ENCODE results near the gene CACNA2D2.
"Not testable (repeated sequence)": the region's sequence is repeated elsewhere in the genome, so short reads cannot be mapped to it uniquely, and the experiment has no call there.

The CACNA2D2 gene

GRCh38 chr3:50530001-50530970 is 26.9 kb upstream of the CACNA2D2 start:
- DNase-seq (ENCODE audit: low read depth, low spot score): peak; percentile 50

DNA sequence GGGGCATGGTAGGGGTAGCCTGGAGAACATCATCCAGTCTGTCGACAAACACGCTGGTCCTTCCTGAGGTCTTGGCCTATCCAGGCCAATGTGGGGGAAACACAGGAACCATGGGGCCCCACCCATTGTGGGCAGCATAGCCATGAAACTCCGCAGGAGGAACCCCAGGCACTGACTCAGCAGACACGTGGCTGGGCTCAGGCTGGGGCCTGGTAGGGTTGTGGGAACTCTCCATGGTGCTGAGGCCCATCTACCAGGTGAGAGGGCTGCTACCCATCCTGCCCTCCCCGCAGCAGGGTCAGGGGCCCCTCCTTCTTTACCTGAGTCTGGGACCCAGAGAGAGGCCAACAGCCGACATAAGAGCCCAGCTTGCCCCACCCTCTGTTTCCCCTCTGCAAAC is 22.6 kb upstream of the CACNA2D2 start:
- peak; percentile 78 for DNase-seq (ENCODE audit: low read depth, low spot score)

- DNase-seq (ENCODE audit: low read depth, low spot score): no peak
Observed at GRCh38 chr3:50525191-50525910, 21.9 kb upstream of the CACNA2D2 start.

DNA sequence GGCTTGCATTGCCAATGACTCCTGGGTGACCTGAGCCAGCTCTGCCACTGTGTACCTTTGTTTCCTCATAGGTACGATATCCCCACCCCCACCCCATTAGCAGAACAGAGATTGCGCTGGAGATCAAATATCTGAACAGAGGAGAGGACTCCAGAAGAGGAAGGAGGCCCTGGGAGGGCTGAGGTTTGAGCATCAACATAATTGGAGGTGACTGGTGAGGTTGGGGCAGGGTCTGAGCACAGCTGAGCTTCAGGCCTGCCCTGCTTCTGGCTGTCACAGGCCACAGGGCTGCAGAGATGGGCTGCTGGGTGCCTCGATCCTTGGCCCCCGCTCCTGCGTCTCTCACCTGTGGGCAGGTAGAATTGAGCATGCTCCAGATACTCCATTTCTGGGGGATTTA is 21.3 kb upstream of the CACNA2D2 start:
- DNase-seq (ENCODE audit: low read depth, low spot score): no peak

GRCh38 chr3:50523279-50523811 is 19.9 kb upstream of the CACNA2D2 start:
- DNase-seq (ENCODE audit: low read depth, low spot score): peak; percentile 63

- DNase-seq (ENCODE audit: low read depth, low spot score): peak; percentile 57
Observed at GRCh38 chr3:50521572-50521971, 18.1 kb upstream of the CACNA2D2 start.

DNA sequence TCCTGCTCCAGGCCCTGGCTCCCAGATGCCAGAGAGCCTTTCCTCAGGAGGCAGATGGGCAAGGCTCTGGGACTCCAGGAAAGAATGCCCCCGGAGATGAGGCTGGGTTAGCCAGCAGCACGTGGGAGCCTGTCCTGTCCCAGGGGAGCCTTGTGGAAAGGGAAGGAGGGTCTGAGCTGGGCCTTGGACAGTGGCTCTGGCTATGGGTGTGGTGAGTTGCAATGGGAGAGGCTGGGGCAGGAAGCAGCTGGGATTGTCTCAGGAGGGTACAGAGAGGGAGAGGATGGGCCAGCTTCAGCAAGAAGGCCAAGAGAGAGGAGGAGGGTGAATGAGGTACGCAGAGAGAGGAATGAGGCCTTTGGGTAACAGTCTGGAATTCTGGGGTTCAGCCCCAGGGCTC is 17.4 kb upstream of the CACNA2D2 start:
- no peak for DNase-seq (ENCODE audit: low read depth, low spot score)

DNA sequence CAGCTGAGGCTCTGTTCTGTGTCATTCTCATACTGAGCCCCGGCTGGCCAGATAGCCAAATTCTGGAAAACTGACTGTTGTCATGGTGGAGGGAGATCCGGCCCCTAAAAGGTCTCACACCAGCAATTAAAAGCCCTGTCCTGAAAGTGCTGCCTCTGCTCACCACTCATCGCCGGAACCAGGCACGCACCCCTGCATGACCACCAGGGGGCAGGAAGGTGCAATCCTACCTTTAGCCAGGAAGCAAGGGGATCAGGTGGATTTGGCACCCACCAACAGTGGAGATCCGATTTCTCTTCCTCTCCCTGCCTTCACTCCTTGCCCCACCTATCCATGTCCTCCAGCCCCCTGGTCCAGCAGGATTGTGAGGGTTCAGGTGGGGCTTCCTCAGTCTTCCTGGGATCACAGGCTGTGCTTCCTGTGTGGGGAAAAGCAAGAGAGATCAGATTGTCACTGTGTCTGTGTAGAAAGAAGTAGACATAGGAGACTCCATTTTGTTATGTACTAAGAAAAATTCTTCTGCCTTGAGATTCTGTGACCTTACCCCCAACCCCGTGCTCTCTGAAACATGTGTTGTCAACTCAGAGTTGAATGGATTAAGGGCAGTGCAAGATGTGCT is 16.1 kb upstream of the CACNA2D2 start:
- peak; percentile 92 for DNase-seq (ENCODE audit: low read depth, low spot score)

- DNase-seq (ENCODE audit: low read depth, low spot score): no peak
Observed at GRCh38 chr3:50518436-50518835, 15.0 kb upstream of the CACNA2D2 start.

- DNase-seq (ENCODE audit: low read depth, low spot score): no peak
Observed at GRCh38 chr3:50517721-50518206, 14.3 kb upstream of the CACNA2D2 start.

DNA sequence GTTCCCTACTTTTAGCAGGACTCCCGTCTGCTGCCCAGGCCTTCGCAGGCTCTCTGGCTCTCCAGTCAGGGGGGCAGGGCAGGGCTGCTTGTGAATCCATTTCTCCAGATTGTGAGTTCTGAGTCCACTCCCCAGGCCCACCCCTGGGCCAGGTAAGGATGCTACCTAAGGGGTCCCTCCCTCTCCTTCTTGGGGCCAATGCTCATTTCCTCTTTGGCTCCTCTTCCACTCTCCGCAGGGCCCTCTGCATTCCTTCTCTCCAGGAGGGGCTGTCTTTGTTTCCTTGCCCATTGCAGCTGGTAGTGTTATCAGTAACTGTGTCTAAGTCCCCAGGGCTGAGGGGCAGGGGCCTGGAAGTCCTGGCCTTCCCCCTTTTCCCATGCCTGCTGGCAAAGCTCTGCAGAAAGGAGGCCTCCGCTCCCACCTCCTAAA is 13.0 kb upstream of the CACNA2D2 start:
- DNase-seq (ENCODE audit: low read depth, low spot score): peak; percentile 80

DNA sequence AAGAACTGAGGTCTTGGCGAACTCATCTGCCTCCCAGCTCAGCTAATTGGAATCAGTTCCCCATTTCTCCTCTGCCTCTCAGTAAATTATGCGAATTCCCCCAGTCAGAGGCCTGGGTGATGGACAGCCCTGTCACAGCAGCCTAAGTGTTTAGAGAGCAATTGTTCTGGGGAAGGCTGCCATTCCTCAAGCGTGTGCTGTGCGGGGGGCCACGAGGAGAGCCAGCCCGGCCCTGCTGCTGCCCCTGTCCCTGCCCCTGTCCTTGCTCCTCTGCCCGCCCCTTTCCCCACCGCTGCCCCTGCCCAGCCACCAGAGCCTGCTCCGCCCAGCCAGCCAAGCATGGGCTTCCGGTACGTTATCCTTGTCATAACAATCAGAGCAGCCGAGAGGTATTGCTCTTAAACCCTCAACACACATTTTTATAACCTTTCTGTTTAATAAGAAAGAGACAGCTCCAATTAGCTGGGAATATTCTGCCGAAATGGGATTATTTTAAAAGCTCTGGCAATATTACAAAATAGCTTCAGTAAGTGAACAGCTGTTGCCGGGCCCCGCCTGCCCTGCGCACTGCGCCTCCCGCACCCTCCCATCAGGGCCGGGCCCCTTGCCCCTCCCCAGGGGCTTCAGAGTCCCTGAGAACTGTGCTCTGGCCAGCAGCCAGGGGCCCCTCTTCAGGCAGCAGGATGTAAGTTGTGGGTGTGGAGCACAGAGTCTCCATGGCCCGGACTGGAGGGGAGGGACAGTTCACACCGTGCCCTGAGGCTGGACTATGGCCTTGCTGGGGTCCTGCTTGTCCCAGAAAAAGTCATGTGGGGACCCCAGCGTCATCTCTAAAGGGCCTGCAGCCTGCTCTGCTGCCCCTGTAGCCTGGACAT is 12.4 kb upstream of the CACNA2D2 start:
- peak; percentile 81 for DNase-seq (ENCODE audit: low read depth, low spot score)

DNA sequence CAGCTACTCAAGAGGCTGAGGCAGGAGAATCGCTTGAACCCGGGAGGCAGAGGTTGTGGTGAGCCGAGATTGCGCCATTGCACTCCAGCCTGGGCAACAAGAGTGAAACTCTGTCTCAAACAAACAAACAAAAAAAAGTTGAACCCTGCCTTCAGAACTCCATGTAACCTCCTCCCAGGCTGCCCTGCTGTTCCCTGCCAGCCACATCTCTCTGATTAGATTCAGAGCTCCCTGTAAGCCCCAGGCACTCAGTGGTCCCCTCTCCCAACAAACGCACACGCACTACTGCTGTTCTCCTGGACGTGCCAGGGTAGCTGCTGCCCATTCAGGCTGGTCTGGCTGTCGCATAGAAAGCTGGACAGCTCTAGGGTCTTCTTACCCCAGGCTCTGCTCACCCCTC is 9.5 kb upstream of the CACNA2D2 start:
- not testable (repeated sequence) for DNase-seq (ENCODE audit: low read depth, low spot score)

DNA sequence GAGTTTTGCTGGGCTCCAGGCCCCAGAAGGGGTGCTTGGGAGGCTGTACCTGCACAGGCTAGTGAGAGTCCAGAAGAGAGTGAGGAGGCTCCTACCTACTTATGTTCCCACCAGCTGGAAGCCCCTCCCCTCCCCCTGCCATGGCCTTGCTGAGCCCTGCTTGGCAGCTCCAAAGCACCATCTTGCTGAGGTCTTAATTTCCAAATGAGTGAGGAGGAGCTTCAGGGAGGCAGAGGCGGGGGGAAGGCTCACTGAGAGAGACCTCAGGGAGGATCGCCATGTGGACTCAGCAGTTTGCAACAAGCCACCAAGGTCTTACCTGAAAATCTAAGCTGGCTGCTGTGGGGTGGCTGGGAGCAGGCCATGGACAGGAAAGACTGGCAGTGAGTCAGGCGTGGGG is 8.7 kb upstream of the CACNA2D2 start:
- no peak for DNase-seq (ENCODE audit: low read depth, low spot score)

DNA sequence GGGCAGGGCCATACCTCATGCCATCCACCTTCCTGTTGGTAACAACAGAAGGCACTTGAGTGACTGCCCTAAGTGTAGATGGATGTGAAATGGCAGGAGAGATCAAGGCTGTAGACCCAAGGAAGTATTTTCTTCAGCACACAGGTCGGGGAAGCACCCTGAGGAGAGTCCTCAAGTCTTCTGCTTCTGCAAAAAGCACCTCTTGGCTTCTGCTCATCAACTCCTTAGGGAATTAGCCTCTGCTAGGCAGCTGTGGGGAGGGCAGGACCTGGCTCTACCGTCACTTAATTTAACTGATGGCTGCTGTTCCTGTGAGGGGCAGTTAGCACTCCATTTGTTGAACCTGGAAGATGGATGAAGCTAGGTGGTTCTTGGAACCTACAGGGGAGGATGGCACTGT is 6.9 kb upstream of the CACNA2D2 start:
- no peak for DNase-seq (ENCODE audit: low read depth, low spot score)

GRCh38 chr3:50509715-50510114 is 6.3 kb upstream of the CACNA2D2 start:
- DNase-seq (ENCODE audit: low read depth, low spot score): no peak

GRCh38 chr3:50508821-50509220 is 5.4 kb upstream of the CACNA2D2 start:
- no peak for DNase-seq (ENCODE audit: low read depth, low spot score)

- no peak for DNase-seq (ENCODE audit: low read depth, low spot score)
Observed at GRCh38 chr3:50506169-50506568, 2.7 kb upstream of the CACNA2D2 start.

DNA sequence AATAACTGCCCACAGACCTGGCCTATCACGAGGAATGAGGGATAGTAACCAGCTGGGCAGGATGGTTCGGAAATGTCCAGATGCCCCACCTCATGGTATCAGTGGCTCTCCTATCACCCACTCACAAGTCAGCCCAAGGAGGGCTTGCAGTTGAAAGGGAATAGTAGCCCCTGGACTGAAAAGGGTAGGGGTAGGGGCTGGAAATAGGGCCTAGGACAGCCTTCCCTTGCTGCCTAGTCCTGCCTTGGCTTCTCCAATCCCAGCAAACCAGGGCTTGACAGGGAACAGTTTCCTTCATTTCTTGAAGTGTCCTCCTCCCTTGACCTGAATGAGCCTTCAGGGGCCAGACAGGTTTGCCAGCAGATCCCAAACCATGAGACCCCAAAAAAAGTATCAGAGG is 1.2 kb upstream of the CACNA2D2 start:
- DNase-seq (ENCODE audit: low read depth, low spot score): no peak

GRCh38 chr3:50502584-50503423 is 630 bp downstream of the CACNA2D2 start:
- peak; percentile 37 for DNase-seq (ENCODE audit: low read depth, low spot score)
